Ureter (tissue), 1 donor: ENCODE results near the gene FCHO2. TPM values are rescaled to one million over a fixed set of nuclear protein-coding genes. Genes with fewer than 3 reads are reported as not detected.

ENCODE experiments used
- DNase-seq: peaks from one replicate; pipeline ENCODE4 v3.0.0-alpha.2; 2020; ENCODE audit warnings: low spot score
- total RNA-seq: library from RNA; stranded (reverse); gene quantifications from one replicate; pipeline ENCODE4 v1.2.4, GENCODE V29; 2023
- donor health status: DM: yes; HTN: yes; CAD: no.

The FCHO2 gene
- total RNA-seq, 1 donor from 2014 or later, result 51.5 TPM

- no peak for DNase-seq
Measured at GRCh38 chr5:73135021-73135420, 179.2 kb downstream of the FCHO2 start.

GRCh38 chr5:73135429-73136054, 179.7 kb downstream of the FCHO2 start:
- no peak for DNase-seq

DNA sequence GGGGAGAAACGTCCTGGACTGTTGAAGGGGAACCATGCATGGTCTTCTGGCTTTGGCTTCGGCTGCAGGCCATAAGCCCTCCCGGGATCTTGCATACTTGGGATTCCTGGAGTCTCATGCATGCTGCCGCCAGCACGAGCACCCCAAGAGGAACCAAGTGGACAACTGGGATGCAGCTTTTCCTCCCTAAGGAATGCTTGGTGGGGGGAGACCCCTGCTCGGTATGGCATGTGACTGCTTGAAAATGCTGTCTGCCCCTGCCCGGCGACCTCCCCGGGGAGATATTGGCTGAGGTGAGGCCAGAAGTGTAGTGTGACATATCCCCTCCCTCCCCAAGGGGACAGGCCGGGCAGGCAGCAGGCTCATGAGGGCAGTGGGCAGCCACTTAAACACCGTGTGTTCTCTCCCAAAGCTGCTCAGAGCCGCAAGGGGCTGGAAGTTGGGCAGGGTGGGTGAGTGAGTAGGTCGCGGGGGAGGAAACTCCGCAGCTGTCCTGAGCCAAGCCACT, 180.3 kb downstream of the FCHO2 start:
- DNase-seq, result no peak

DNA sequence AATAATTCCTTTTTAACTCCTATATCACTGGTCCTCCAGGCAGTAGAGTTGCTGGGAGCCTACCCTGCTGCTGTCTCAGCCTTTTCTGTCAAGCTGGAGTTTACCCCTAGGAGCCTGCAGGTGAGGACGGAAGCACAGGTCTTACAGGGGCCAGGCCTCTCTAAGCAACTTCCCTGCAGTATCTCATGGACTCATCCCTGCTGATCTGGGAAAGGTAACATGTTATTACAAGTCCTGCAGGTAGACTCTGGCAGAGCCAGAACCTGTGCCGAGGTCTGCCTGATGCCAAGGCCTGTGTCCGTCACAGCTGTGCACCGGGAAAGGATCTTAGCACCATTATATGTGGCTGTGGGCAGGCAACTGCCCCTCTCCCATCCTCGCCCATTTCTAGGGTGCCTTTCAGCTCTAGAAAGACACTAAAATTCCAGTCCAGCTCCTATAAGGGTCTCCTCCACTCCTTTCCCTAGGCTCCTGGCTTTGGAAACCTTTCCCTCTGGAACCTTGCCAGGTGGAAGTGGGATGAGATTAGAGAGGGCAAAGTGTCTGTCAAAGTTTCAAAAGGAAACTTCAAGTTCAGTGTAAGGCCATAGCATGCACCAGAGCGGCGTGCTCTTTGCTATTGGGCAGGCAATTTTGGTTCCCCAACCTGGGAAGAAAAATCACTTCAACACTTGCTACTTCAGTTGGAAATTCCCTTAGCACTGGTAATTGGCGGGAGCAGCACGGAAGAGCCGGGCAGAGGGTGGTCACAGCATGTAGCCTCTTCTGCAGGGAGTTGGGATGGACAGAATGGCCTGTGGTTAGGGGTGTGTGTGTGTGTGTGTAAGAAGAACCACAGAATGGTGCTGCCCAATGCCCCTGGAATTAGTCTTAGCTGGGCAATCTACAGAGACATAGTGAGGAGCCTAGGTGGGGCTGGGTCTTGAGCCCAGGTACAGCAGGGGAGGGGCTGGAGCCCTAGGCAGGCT, 182.0 kb downstream of the FCHO2 start:
- DNase-seq, result no peak

GRCh38 chr5:73139485-73139884, 183.6 kb downstream of the FCHO2 start:
- no peak for DNase-seq

Other genes starting within 250 kb of the FCHO2 start
- gene TNPO1, start 139.4 kb upstream of the FCHO2 start, total RNA-seq, result 126 TPM
- 2.4 TPM for gene TMEM171, start 164.5 kb downstream of the FCHO2 start, total RNA-seq
- gene TMEM174, start 217.2 kb downstream of the FCHO2 start, total RNA-seq, result not detected